Uterus (tissue), 2 donors: Measurements from ENCODE around the gene RBM47.

Experiments used
- CTCF ChIP-seq, 4 experiments: fragments of 200-600 bp in 2 of 4; fragments of 450-650 bp in 2 of 4; sonication (generic) in 2 of 4; IDR thresholded peaks; one replicate each; pipeline ENCODE4 v1.5.1; 2016 to 2019; ENCODE audit warnings: antibody characterized with exemption in 4 of 4, mild to moderate bottlenecking in 2 of 4, moderate library complexity in 1 of 4
- POLR2A ChIP-seq, 2 donors: fragments of 450-650 bp; IDR thresholded peaks; one replicate each; pipeline ENCODE4 v1.6.1; 2016; ENCODE audit warnings: antibody characterized with exemption in 2 of 2, mild to moderate bottlenecking in 1 of 2, moderate library complexity in 1 of 2

GRCh38 chr4:40458683-40459082, 171.0 kb downstream of the RBM47 start:
- TF ChIP-seq CTCF (IDR thresholded peaks at IDR 0.05) (no peak), POLR2A (IDR thresholded peaks at IDR 0.05) (no peak)
